Activated CD8-positive, alpha-beta memory T cell treated with anti-CD3 and anti-CD28 coated beads, Interleukin-2, amount 50 U/mL, for 1 hour (primary cell): ENCODE data around the gene TRIM54.

ENCODE experiments used
- DNase-seq: peaks from one replicate; pipeline ENCODE4 v3.0.0-alpha.2; 2020; ENCODE audit errors: extremely low read depth

TRIM54 gene

GRCh38 chr2:27356382-27357181 is 74.4 kb downstream of the TRIM54 start, which contains the start of gene GTF3C2:
Gene GTF3C2, minus strand, starts transcription at chr2:27356764. Its CDS starts 13,210 bp downstream, at chr2:27343554.
- peak; percentile 87 for DNase-seq
